ENCODE results near the gene CDH6. TPM values are rescaled to one million over a fixed set of nuclear protein-coding genes. Genes with fewer than 3 reads are reported as not detected.
A peak's percentile ranks its signal among the peaks of the same experiment; 100 is the strongest.

Gene CDH6
- total and polyA plus RNA-seq, 8 donors = 0.29 to 9.2 (median 0.31) TPM; not detected in 2

DNA sequence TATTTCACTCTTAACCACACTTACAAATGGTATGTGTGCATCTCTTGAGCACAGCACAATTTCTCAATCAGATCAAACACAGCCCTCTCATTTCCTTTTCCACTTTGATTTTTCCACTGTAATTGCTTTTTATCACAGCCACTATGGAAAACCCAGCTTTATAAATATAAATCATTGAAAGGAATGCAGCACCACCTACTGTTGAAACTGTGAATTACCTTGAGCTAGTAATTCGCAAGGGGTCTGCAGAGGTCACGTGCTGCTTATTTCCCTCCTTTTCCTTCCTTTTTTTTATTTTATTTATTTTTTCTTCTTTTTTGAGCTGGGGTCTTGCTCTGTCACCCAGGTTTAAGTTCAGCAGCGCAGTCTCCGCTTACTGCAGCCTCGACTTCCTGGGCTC, 76.9 kb downstream of the CDH6 start:
- Histone ChIP-seq H3K9me3 (no peaks in the 10 kb centered on the region), H3K27me3 (no peaks in the 10 kb centered on the region), H3K4me1 (no peaks in the 10 kb centered on the region), H3K4me3 (no peak overlapping the region), H3K36me3 (no peaks in the 10 kb centered on the region), H3K27ac (no peak overlapping the region)
- no peak for TF ChIP-seq EP300 (IDR thresholded peaks at IDR 0.05)
- TF ChIP-seq, protein P1, sequence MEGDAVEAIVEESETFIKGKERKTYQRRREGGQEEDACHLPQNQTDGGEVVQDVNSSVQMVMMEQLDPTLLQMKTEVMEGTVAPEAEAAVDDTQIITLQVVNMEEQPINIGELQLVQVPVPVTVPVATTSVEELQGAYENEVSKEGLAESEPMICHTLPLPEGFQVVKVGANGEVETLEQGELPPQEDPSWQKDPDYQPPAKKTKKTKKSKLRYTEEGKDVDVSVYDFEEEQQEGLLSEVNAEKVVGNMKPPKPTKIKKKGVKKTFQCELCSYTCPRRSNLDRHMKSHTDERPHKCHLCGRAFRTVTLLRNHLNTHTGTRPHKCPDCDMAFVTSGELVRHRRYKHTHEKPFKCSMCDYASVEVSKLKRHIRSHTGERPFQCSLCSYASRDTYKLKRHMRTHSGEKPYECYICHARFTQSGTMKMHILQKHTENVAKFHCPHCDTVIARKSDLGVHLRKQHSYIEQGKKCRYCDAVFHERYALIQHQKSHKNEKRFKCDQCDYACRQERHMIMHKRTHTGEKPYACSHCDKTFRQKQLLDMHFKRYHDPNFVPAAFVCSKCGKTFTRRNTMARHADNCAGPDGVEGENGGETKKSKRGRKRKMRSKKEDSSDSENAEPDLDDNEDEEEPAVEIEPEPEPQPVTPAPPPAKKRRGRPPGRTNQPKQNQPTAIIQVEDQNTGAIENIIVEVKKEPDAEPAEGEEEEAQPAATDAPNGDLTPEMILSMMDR (IDR thresholded peaks at IDR 0.05) = peak in 3 of 7 experiments; percentile 18 to 47 (median 25)
- 83 to 86% (median 85%) methylated on average over 5 of the region's 5 CpGs for WGBS, 5 donors
- intact Hi-C loops (cut with DNase I; ENCODE audit: low total_unique reads) = no loop called here
- peak in 1 of 2 donors; percentile 33 for DNase-seq

DNA sequence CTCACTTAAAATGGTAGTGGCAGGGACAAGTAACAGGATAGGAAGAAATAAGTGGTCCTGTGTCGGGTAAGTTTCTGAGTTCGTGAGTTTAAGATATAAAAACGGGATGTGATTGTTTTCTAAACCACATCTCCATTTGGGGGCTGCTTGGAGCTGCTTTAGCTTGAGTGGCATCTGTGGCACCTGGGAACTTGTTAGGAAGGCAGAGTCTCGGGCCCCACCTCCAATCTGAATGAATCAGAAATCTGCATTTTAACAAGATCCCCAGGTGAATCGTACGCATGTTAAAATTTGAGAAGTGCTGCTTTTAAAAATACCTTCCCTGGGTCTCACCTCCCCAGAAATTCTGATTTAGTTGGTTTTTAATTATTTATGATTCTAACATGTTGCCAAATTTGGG, 78.1 kb downstream of the CDH6 start:
- DNase-seq = no peak
- H3K36me3 ChIP-seq = no peaks in the 10 kb centered on the region
- H3K4me3 ChIP-seq = no peak overlapping the region
- H3K27ac ChIP-seq = no peak overlapping the region
- H3K27me3 ChIP-seq = no peaks in the 10 kb centered on the region
- H3K4me1 ChIP-seq = no peaks in the 10 kb centered on the region
- H3K9me3 ChIP-seq = no peaks in the 10 kb centered on the region
- WGBS, 5 donors = 73 to 86% (median 80%) methylated on average over 6 of the region's 6 CpGs
- intact Hi-C loops (cut with DNase I; ENCODE audit: low total_unique reads) = no loop called here
- TF ChIP-seq EP300 (IDR thresholded peaks at IDR 0.05) = no peak
- TF ChIP-seq POLR2AphosphoS5 (IDR thresholded peaks at IDR 0.05) = no peak
- no peak for TF ChIP-seq POLR2A (IDR thresholded peaks at IDR 0.05)
- TF ChIP-seq, protein P1 (IDR thresholded peaks at IDR 0.05) = no peak

- intact Hi-C loops (cut with DNase I; ENCODE audit: low total_unique reads) = no loop called here
- DNase-seq = no peak
- Histone ChIP-seq H3K4me3 (no peak overlapping the region), H3K36me3 (no peaks in the 10 kb centered on the region), H3K4me1 (no peaks in the 10 kb centered on the region), H3K27ac (no peak overlapping the region), H3K9me3 (no peaks in the 10 kb centered on the region), H3K27me3 (no peaks in the 10 kb centered on the region)
- TF ChIP-seq POLR2AphosphoS5 (IDR thresholded peaks at IDR 0.05) (no peak), EP300 (IDR thresholded peaks at IDR 0.05) (no peak), POLR2A (IDR thresholded peaks at IDR 0.05) (no peak)
- TF ChIP-seq, protein P1 (IDR thresholded peaks at IDR 0.05) = no peak
- 72 to 84% (median 77%) methylated on average over 10 of the region's 10 CpGs for WGBS, 5 donors
Measured at GRCh38 chr5:31273161-31273560, 79.7 kb downstream of the CDH6 start.

DNA sequence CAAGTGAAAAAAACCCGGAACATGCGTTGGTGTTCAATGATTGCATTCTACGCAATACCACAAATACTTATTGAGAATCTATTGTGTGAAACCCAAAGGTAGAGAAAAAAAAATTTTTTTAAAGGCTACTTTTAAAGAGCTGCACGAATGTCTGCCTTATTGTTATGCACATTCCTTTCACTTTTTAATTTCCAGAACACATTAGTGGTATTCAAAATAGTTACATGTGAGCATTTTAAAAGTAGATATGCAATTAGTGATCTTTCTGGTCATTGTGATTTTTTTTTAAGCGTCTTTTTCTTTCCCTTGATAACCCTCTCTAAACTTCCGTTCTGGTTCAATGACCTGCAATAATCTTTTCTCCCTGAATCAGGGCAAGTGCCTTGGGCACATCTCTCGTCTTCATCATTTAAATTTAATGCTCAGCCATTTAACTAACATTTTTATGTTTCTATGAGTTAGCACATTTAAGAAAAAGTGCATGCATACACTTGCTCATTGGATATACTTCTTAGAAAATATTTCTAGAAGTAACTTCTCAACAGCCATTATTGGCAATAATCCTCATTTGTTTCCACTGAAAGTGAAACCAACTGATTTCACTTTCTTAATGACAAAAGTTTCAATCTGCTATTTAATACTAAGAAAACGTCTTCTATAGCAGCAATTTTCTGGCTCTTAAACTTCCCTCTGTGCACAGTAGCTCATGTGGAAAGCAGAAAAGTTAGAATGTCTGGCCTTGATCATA, 80.3 kb downstream of the CDH6 start:
- Histone ChIP-seq H3K27me3 (no peaks in the 10 kb centered on the region), H3K9me3 (no peaks in the 10 kb centered on the region), H3K27ac (peak overlapping the region in 2 of 5 donors; percentile 18 to 47), H3K4me3 (peak overlapping the region in 2 of 4 donors; percentile 12 to 20), H3K36me3 (no peaks in the 10 kb centered on the region), H3K4me1 (no peaks in the 10 kb centered on the region)
- peak in 1 of 2 donors; percentile 4 for DNase-seq
- TF ChIP-seq POLR2A (IDR thresholded peaks at IDR 0.05) = no peak
- TF ChIP-seq, protein P1 (IDR thresholded peaks at IDR 0.05) = no peak
- no peak for TF ChIP-seq POLR2AphosphoS5 (IDR thresholded peaks at IDR 0.05)
- no peak for TF ChIP-seq EP300 (IDR thresholded peaks at IDR 0.05)
- intact Hi-C loops (cut with DNase I; ENCODE audit: low total_unique reads) = no loop called here
- WGBS, 5 donors = 57 to 66% (median 62%) methylated on average over 8 of the region's 8 CpGs
